Upper lobe of left lung (tissue), 6 donors: Measurements from ENCODE around the gene GLO1. TPM values are rescaled to one million over a fixed set of nuclear protein-coding genes. Genes with fewer than 3 reads are reported as not detected.

Experiments used
- ATAC-seq, 2 donors: fragments of 200-7000 bp; cut with Tn5 transposase; one replicate each; pipeline ENCODE4 v1.9.1; 2022; ENCODE audit warnings: mild to moderate bottlenecking in 2 of 2, moderate library complexity in 2 of 2; ENCODE audit not compliant: low FRiP score in 2 of 2
- DNase-seq, 2 donors: peaks; one replicate each; pipeline ENCODE4 v3.0.0-alpha.2; 2019 to 2020
- H3K27ac ChIP-seq, 4 donors: fragments of 200-600 bp; sonication (generic); one replicate each; pipeline ENCODE4 v1.5.1; 2016 to 2019
- H3K27me3 ChIP-seq, 4 donors: fragments of 200-600 bp; sonication (generic); one replicate each; pipeline ENCODE4 v1.5.1; 2017 to 2019
- H3K36me3 ChIP-seq, 4 donors: fragments of 200-600 bp; sonication (generic); one replicate each; pipeline ENCODE4 v1.5.1; 2016 to 2019
- H3K4me1 ChIP-seq, 4 donors: fragments of 200-600 bp; sonication (generic); one replicate each; pipeline ENCODE4 v1.5.1; 2018 to 2019
- H3K4me3 ChIP-seq, 4 donors: fragments of 200-600 bp; sonication (generic); one replicate each; pipeline ENCODE4 v1.5.1; 2017 to 2019; ENCODE audit warnings: mild to moderate bottlenecking in 2 of 4, moderate library complexity in 1 of 4
- H3K9me3 ChIP-seq, 4 donors: fragments of 200-600 bp; sonication (generic); one replicate each; pipeline ENCODE4 v1.5.1; 2018 to 2019
- CTCF ChIP-seq, 6 experiments: fragments of 450-650 bp in 4 of 6; fragments of 200-600 bp in 2 of 6; sonication (generic) in 2 of 6; IDR thresholded peaks; one replicate each; pipeline ENCODE4 v1.5.1; 2016 to 2019; ENCODE audit warnings: antibody characterized with exemption in 6 of 6
- EP300 ChIP-seq, 4 donors: sonication (generic); formaldehyde crosslinking; IDR thresholded peaks; one replicate each; pipeline ENCODE4 v1.5.1; 2017; ENCODE audit warnings: antibody characterized with exemption in 4 of 4, control low read depth in 2 of 4
- POLR2A ChIP-seq, 4 donors: fragments of 450-650 bp; IDR thresholded peaks; one replicate each; pipeline ENCODE4 v1.5.1; 2016 to 2017; ENCODE audit warnings: antibody characterized with exemption in 4 of 4, mild to moderate bottlenecking in 2 of 4
- POLR2AphosphoS5 ChIP-seq, 2 donors: sonication (generic); formaldehyde crosslinking; IDR thresholded peaks; one replicate each; pipeline ENCODE4 v1.5.1; 2017; ENCODE audit warnings: antibody characterized with exemption in 2 of 2
- WGBS, 2 donors: methylation state at CpG; one replicate each; pipeline ENCODE4 v1.1.5; 2017 to 2018; 5-methylcytosine and 5-hydroxymethylcytosine counted together
- total RNA-seq, 6 donors: library from RNA; depleted of rRNA in 4 of 6; stranded (reverse); fragments of >200 nt in 4 of 6; gene quantifications; one replicate each; pipeline versions ENCODE4 v1.1.0 to v1.2.1, GENCODE V29; 2016 to 2021
- donor health status: DM: no; HTN: no; CAD: no; lungs with moderate emphysema.
- donor health status: DM: no; HTN: yes; CAD: no; lungs with severe emphysema.

Gene GLO1
- total RNA-seq, 6 donors from 2014 or later, result 25.1 to 111 (median 74.6) TPM

- Histone ChIP-seq H3K9me3 (peaks cover 0 to 10% (median under 1%) of the 10 kb centered on the region in 4 donors), H3K4me1 (peaks cover 0 to 4% (median 0%) of the 10 kb centered on the region in 4 donors), H3K36me3 (peaks cover 0 to 3% (median 0%) of the 10 kb centered on the region in 4 donors), H3K27ac (no peak overlapping the region), H3K27me3 (no peaks in the 10 kb centered on the region), H3K4me3 (no peak overlapping the region)
- DNase-seq, result no peak
- no peak for ATAC-seq
- WGBS, 2 donors, result 46 to 77% methylated on average over 1 of the region's 1 CpG
- TF ChIP-seq POLR2AphosphoS5 (IDR thresholded peaks at IDR 0.05), result no peak
- TF ChIP-seq POLR2A (IDR thresholded peaks at IDR 0.05), result no peak
- TF ChIP-seq EP300 (IDR thresholded peaks at IDR 0.05), result no peak
- TF ChIP-seq CTCF (IDR thresholded peaks at IDR 0.05), result no peak
These were observed 7.0 kb downstream of the GLO1 start for GRCh38 chr6:38695933-38696332.

- H3K36me3 ChIP-seq, result peaks cover 0 to 3% (median 0%) of the 10 kb centered on the region in 4 donors
- no peak overlapping the region for H3K27ac ChIP-seq
- WGBS, 2 donors, result 96% methylated on average over 2 of the region's 2 CpGs
- peaks cover 0 to 4% (median 0%) of the 10 kb centered on the region in 4 donors for H3K4me1 ChIP-seq
- TF ChIP-seq CTCF (IDR thresholded peaks at IDR 0.05) (no peak), POLR2AphosphoS5 (IDR thresholded peaks at IDR 0.05) (no peak), POLR2A (IDR thresholded peaks at IDR 0.05) (no peak), EP300 (IDR thresholded peaks at IDR 0.05) (no peak)
- H3K4me3 ChIP-seq, result no peak overlapping the region
- H3K27me3 ChIP-seq, result no peaks in the 10 kb centered on the region
- no peak for ATAC-seq
- H3K9me3 ChIP-seq, result peaks cover 0 to 10% (median under 1%) of the 10 kb centered on the region in 4 donors
- DNase-seq, result no peak
These were observed 7.6 kb downstream of the GLO1 start for GRCh38 chr6:38695227-38695900.

- TF ChIP-seq EP300 (IDR thresholded peaks at IDR 0.05), result no peak
- TF ChIP-seq POLR2AphosphoS5 (IDR thresholded peaks at IDR 0.05), result no peak
- no peak for TF ChIP-seq CTCF (IDR thresholded peaks at IDR 0.05)
- no peak for TF ChIP-seq POLR2A (IDR thresholded peaks at IDR 0.05)
- ATAC-seq, result no peak
- no peak for DNase-seq
- 71 to 76% methylated on average over 6 of the region's 6 CpGs for WGBS, 2 donors
- H3K27me3 ChIP-seq, result no peaks in the 10 kb centered on the region
- H3K36me3 ChIP-seq, result peaks cover 0 to 9% (median 2%) of the 10 kb centered on the region in 4 donors
- H3K4me1 ChIP-seq, result peaks cover 5 to 16% (median 10%) of the 10 kb centered on the region in 4 donors
- no peak overlapping the region for H3K4me3 ChIP-seq
- H3K9me3 ChIP-seq, result no peaks in the 10 kb centered on the region
- H3K27ac ChIP-seq, result peak overlapping the region in 1 of 4 donors; percentile 14
These were observed 14.3 kb downstream of the GLO1 start for GRCh38 chr6:38688579-38689087.

- H3K4me1 ChIP-seq, result peaks cover 5 to 16% (median 10%) of the 10 kb centered on the region in 4 donors
- ATAC-seq, result no peak
- WGBS, 2 donors, result 83 to 100% methylated on average over 1 of the region's 1 CpG
- H3K27ac ChIP-seq, result no peak overlapping the region
- TF ChIP-seq CTCF (IDR thresholded peaks at IDR 0.05) (no peak), POLR2AphosphoS5 (IDR thresholded peaks at IDR 0.05) (no peak), POLR2A (IDR thresholded peaks at IDR 0.05) (no peak), EP300 (IDR thresholded peaks at IDR 0.05) (no peak)
- H3K36me3 ChIP-seq, result peaks cover 0 to 18% (median 10%) of the 10 kb centered on the region in 4 donors
- H3K27me3 ChIP-seq, result no peaks in the 10 kb centered on the region
- no peak overlapping the region for H3K4me3 ChIP-seq
- no peaks in the 10 kb centered on the region for H3K9me3 ChIP-seq
- no peak for DNase-seq
These were observed 15.4 kb downstream of the GLO1 start for GRCh38 chr6:38687549-38687948.

- TF ChIP-seq EP300 (IDR thresholded peaks at IDR 0.05) (no peak), CTCF (IDR thresholded peaks at IDR 0.05) (no peak), POLR2AphosphoS5 (IDR thresholded peaks at IDR 0.05) (no peak), POLR2A (IDR thresholded peaks at IDR 0.05) (no peak)
- no peaks in the 10 kb centered on the region for H3K27me3 ChIP-seq
- H3K27ac ChIP-seq, result no peak overlapping the region
- H3K36me3 ChIP-seq, result peaks cover 0 to 22% (median 12%) of the 10 kb centered on the region in 4 donors
- no peak overlapping the region for H3K4me3 ChIP-seq
- no peak for DNase-seq
- WGBS, 2 donors, result 88 to 89% methylated on average over 2 of the region's 2 CpGs
- H3K4me1 ChIP-seq, result peaks cover 5 to 16% (median 10%) of the 10 kb centered on the region in 4 donors
- no peak for ATAC-seq
- H3K9me3 ChIP-seq, result no peaks in the 10 kb centered on the region
These were observed 15.9 kb downstream of the GLO1 start for GRCh38 chr6:38687043-38687353.
